NCI-H748 (cell line): ENCODE data around the gene OR2L5.

Source experiments
- DNase-seq: peaks from one replicate; lab custom pipeline; 2025; ENCODE audit not compliant: unreplicated experiment; lab: John Stamatoyannopoulos, UW

The OR2L5 gene, protein sequence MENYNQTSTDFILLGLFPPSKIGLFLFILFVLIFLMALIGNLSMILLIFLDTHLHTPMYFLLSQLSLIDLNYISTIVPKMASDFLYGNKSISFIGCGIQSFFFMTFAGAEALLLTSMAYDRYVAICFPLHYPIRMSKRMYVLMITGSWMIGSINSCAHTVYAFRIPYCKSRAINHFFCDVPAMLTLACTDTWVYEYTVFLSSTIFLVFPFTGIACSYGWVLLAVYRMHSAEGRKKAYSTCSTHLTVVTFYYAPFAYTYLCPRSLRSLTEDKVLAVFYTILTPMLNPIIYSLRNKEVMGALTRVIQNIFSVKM

DNA sequence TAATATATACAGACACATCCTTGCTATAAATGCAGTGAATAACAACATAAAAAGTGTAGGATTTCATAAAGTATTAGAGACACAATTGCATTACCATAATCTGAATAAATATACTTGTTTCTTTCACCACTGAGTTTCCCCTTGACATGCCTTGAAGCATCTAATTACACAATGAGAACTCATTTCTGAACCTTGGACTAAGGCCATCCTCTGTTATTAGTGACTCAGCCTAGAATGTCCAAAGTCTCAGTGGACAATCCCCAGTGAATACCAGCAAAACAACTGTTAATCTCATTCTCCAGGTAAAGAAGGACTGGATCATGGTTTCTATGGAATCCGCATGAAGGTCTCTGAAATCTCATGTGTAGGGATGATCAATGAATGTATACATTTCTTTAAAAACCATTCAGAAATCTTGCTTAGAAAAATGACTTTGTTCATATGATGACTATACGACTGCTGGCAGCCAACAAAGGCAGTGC lies at the start of gene OR2L5:
OR2L5 (plus strand) TSS at position 432 of the 482 bp plus-strand sequence. CDS start 8,288 bp downstream, outside the sequence.
- no peak for DNase-seq

GRCh38 chr1:247964933-247965332 lies 48.5 kb upstream of the OR2L5 start, which contains the start of gene OR2AK2:
TSS of gene OR2AK2 (plus strand) at chr1:247965233. CDS start at chr1:247965377, 144 bp downstream.
- no peak for DNase-seq

DNA sequence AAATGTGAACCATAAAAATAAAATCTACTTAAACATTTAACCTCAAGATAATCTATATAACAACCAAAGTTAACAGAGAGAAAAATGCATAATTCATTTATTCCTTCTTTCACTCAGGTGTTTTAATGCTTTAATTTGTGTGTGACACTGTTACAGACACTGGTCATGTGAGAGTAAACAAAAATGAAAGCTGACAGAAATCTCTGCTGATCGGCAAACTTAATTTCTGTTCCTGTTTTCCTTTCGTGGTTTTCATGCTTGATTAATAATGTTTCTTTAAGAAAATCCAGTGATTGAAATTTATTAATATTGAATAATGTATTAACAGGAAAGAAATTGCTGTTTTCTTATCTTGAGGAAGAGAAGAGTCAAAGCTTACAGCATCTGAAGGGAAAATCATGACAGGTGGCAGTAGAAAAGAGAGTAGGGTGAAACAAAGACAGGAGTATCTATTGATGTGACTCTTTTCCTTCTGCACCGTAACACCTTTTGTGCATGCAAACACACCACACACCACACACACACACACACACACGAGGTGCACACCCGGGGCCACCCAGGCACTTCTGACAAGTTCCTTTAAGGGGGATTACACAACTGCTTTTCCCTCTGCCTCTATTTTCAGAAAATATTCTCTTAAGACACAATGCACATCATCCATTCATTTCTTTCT lies 46.8 kb upstream of the OR2L5 start:
- peak; percentile 6 for DNase-seq

GRCh38 chr1:247992986-247993385 lies 20.5 kb upstream of the OR2L5 start:
- no peak for DNase-seq

GRCh38 chr1:247998811-247999210 lies 14.6 kb upstream of the OR2L5 start:
- DNase-seq, result no peak

DNA sequence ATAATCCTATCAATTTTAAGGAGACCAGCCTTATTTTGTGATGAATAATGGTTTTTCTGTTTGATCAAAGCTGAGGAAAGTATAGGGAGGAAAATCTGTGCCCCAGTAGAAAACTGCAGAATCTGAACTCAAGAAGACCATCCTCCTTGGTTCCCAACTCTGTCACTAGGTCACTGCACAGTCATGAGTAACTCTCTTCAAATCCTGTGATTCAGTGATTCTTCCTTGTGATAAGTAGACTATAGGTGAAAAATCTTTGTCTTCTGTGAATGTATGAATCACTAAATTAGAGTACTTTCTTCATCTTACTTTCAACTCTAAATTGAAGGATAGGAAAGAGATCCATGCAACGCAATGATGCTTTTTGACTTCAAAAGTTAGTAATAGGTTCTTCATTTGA lies 13.3 kb upstream of the OR2L5 start:
- no peak for DNase-seq

DNA sequence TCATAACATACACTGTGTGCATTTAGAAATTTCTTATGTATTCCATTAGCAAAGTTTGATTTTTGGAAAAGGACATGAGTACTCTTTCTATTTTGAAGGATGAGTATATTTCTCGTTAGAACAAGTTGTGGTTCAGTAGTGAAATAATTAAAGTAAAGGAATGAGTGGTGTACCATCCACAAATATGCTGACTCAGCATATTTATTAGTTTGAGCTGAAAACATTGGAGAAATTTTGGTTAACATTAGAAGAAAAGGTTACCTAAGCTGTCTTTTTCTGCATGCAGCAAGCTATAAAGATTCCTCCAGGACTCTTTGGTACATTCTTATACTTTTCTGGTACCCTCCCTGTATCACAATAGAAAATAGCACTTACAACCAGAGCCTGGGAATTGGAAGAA lies 5.7 kb upstream of the OR2L5 start:
- DNase-seq, result no peak

DNA sequence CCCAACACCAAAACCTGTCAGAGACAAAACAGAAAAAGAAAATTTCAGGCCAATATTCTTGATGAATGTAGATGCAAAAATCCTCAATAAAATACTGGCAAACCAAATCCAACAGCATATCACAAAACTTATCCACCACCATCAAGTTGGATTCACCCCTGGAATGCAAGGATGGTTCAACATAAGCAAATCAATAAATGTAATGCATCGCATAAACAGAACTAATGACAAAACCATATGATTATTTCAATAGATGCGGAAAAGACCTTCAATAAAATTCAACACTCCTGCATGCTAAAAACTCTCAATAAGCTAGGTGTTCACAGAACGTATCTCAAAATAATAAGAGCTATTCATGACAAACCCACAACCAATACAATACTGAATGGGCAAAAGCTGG lies 3.8 kb upstream of the OR2L5 start:
- peak; percentile 0 for DNase-seq

GRCh38 chr1:248015803-248016202 lies 2.3 kb downstream of the OR2L5 start:
- no peak for DNase-seq

GRCh38 chr1:248029770-248030169 lies 16.3 kb downstream of the OR2L5 start, which contains the start of gene OR2L2:
TSS of gene OR2L2 (plus strand) at chr1:248030070. CDS start at chr1:248038268, 8,198 bp downstream.
- DNase-seq, result no peak

GRCh38 chr1:248045209-248045608 lies 31.7 kb downstream of the OR2L5 start:
- no peak for DNase-seq

DNA sequence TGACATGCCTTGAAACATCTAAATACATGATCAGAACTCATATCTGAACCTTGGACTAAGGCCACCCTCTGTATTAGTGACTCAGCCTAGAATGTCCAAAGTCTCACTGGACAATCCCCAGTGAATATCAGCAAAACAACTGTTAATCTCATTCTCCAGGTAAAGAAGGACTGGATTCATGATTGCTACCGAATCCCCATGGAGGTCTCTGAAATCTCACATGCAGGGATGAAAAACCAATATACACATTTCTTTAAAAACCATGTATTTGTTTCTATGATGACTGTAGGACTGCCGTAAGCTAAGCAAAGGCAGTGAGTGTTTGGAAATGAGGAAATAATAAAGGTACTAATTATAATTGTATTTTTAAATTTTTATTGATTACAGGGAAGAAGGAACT lies 33.1 kb downstream of the OR2L5 start, which contains the start of gene OR2L3:
OR2L3 (plus strand) TSS at position 301 of the 400 bp plus-strand sequence. CDS start 13,846 bp downstream, outside the sequence.
- DNase-seq, result no peak

GRCh38 chr1:248047008-248047407 lies 33.5 kb downstream of the OR2L5 start:
- DNase-seq, result no peak

DNA sequence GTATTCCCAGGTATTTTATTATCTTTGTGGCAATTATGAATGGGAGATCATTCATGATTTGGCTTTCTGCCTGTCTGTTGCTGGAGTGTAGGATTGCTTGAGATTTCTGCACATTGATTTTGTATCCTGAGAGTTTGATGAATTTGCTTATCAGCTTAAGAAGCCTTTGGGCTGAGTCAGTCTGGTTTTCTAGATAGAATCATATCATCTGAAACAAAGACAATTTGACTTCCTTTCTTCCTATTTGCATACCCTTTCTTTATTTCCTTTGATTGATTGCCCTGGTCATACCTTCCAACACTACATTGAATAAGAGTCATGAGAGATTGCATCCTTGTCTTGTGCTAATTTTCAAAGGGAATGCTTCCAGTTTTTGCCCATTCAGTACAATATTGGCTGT lies 41.2 kb downstream of the OR2L5 start:
- no peak for DNase-seq

GRCh38 chr1:248055261-248055660 lies 41.8 kb downstream of the OR2L5 start:
- no peak for DNase-seq

DNA sequence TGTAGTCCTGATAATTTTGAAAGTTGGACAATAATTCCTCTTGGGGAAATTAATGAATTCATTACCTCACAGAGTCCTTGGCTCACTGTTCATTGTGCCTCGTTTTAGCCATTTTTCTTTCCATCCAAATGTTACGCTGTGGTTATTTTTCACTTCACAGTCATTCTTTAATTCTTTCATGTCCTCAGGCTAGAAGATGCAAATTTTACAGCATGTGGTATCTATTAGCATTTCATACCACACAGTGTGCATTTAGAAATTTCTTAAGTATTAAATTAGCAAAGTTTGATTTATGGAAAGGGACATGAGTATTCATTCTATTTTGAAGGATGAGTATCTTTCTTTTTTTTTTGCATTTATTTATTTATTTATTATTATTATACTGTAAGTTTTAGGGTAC lies 51.6 kb downstream of the OR2L5 start:
- DNase-seq, result no peak

DNA sequence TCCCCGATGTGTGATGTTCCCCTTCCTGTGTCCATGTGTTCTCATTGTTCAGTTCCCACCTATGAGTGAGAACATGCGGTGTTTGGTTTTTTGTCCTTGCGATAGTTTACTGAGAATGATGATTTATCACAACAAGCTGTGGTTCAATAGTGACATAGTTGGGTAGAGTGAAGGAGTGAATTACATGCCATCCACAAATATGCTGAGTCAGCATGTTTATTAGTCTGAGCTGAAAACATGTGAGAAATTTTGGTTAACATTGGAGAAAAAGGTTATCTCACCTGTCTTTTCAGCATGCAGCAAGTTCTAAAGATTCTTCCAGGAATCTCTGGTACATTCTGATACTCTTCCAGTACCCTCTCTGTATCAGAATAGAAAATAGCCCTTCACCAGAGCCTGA lies 52.1 kb downstream of the OR2L5 start:
- DNase-seq, result no peak
